ENCODE data around the gene CMTM5. TPM values are rescaled to one million over a fixed set of nuclear protein-coding genes. Genes with fewer than 3 reads are reported as not detected.

CMTM5 gene
- total RNA-seq, 1 experiment from 2014 or later = not detected

- Histone ChIP-seq H3K4me2 (ENCODE audit: low read length) (no peak overlapping the region), H3K9ac (ENCODE audit: low read length) (no peak overlapping the region), H2AFZ (ENCODE audit: low read depth, low read length, poor library complexity, severe bottlenecking) (no peak overlapping the region), H3K27me3 (ENCODE audit: insufficient read depth, low read length) (0 out of 2 replicates have a peak, but pooled peaks cover 3% of the 10 kb centered on the region), H3K79me2 (ENCODE audit: insufficient read depth, low read length) (no peaks in the 10 kb centered on the region), H3K9me2 (ENCODE audit: insufficient read depth) (no peaks in the 10 kb centered on the region), H3K27ac (ENCODE audit: low read depth, low read length) (no peak overlapping the region), H3K4me3 (replicated peaks in 1 of 2; ENCODE audit: low read depth in 1 of 2, low read length in 2 of 2) (no peak overlapping the region), H4K20me1 (ENCODE audit: insufficient read depth) (no peaks in the 10 kb centered on the region), H3K36me3 (ENCODE audit: control insufficient read depth in 1 of 2, insufficient read depth in 2 of 2, low read length in 2 of 2) (no peaks in the 10 kb centered on the region), H3K4me1 (ENCODE audit: control insufficient read depth in 1 of 2, insufficient read depth in 2 of 2, low read length in 2 of 2) (no peaks in the 10 kb centered on the region), H3K9me3 (ENCODE audit: control insufficient read depth in 1 of 2, insufficient read depth in 1 of 2, low read depth in 1 of 2, low read length in 2 of 2) (no peaks in the 10 kb centered on the region)
- ChIA-PET RAD21 (ENCODE audit: low non-redundant PET in 1 of 2, low total read pairs in 2 of 2, uncharacterized antibody in 2 of 2, unreplicated experiment in 2 of 2) (interaction anchor here in 1 of 2 experiments (0.9 to 1.6 kb wide), 2 partner anchors 19 to 34 kb away, joined by 3 to 6 read pairs; no protein-coding TSS in a partner anchor), POLR2A (no interaction called here), CTCF (interaction anchor here (0.7 to 2.8 kb wide), 9 partner anchors 15 to 292 kb away, joined by 3 to 14 read pairs (median 5); partner anchors contain the start of genes HOMEZ and PABPN1)
- intact Hi-C loops (cut with micrococcal nuclease) = no loop called here
- ATAC-seq (peak; percentile 73), DNase-seq (ENCODE audit: low read depth, low spot score) (no peak)
- no TSS peak for BruUV-seq (replicated peaks)
- TF ChIP-seq POLR2A (IDR thresholded peaks at IDR 0.05; ENCODE audit: borderline replicate concordance, extremely low read depth, insufficient read depth, insufficient read length) = no peak
- no peak for TF ChIP-seq FOSL1 (IDR thresholded peaks at IDR 0.05; ENCODE audit: low read depth)
- no peak for TF ChIP-seq EGR1 (IDR thresholded peaks at IDR 0.05; ENCODE audit: low read depth)
- TF ChIP-seq CBX3 (IDR thresholded peaks at IDR 0.05; ENCODE audit: low read depth) = no peak
- peak; percentile 43 to 51 (median 44); a peak in 5 of 6 replicates for TF ChIP-seq CTCF (IDR thresholded peaks at IDR 0.05 in 2 of 3, conservative IDR thresholded peaks at IDR 0.05 in 1 of 3; ENCODE audit: borderline replicate concordance in 1 of 3, insufficient read depth in 1 of 3, low read depth in 2 of 3, low read length in 2 of 3)
- TF ChIP-seq EZH2 (IDR thresholded peaks at IDR 0.05) = no peak
- no peak for TF ChIP-seq EZH2phosphoT487 (IDR thresholded peaks at IDR 0.05; ENCODE audit: borderline replicate concordance)
- TF ChIP-seq ATF3 (IDR thresholded peaks at IDR 0.05) = no peak
- no peak for TF ChIP-seq REST (IDR thresholded peaks at IDR 0.05; ENCODE audit: low read depth)
- no peak for TF ChIP-seq JUND (IDR thresholded peaks at IDR 0.05)
- no peak for TF ChIP-seq ZBTB33 (IDR thresholded peaks at IDR 0.05; ENCODE audit: extremely low read depth, insufficient replicate concordance, low read length)
- no peak for TF ChIP-seq POLR2AphosphoS5 (IDR thresholded peaks at IDR 0.05; ENCODE audit: low read depth, low read length)
- no peak for TF ChIP-seq SRF (IDR thresholded peaks at IDR 0.05; ENCODE audit: low read depth)
- TF ChIP-seq RAD21 (IDR thresholded peaks at IDR 0.05; ENCODE audit: low read depth) = peak; percentile 45
- TF ChIP-seq SIN3A (IDR thresholded peaks at IDR 0.05; ENCODE audit: low read depth) = no peak
- no peak for TF ChIP-seq SP1 (IDR thresholded peaks at IDR 0.05; ENCODE audit: low read depth)
Observed at GRCh38 chr14:23360496-23360895, 16.4 kb upstream of the CMTM5 start.

All from HCT116 (cell line).